ENCODE measurements around the gene MED9. TPM values are rescaled to one million over a fixed set of nuclear protein-coding genes. Genes with fewer than 3 reads are reported as not detected.

Gene MED9
- polyA plus RNA-seq, 1 of the 3 experiments (the other 2 are of a cell fraction) = 10.1 TPM

- no peak overlapping the region for H3K4me2 ChIP-seq
- DNase-seq = no peak
- peaks cover 26% of the 10 kb centered on the region; the same call in 1 of the 2 replicates for H4K20me1 ChIP-seq (ENCODE audit: insufficient read depth)
- H3K9me3 ChIP-seq = no peaks in the 10 kb centered on the region
- H3K9ac ChIP-seq = no peak overlapping the region
- H3K4me3 ChIP-seq (ENCODE audit: low read depth in 2 of 2, low read length in 1 of 2) = no peak overlapping the region
- TF ChIP-seq TAF1 (IDR thresholded peaks at IDR 0.05; ENCODE audit: borderline replicate concordance, low read depth, low read length) = no peak
- TF ChIP-seq GABPA (IDR thresholded peaks at IDR 0.05; ENCODE audit: low read depth) = no peak
- TF ChIP-seq NFIC (IDR thresholded peaks at IDR 0.05; ENCODE audit: borderline replicate concordance) = no peak
- TF ChIP-seq EP300 (IDR thresholded peaks at IDR 0.05; ENCODE audit: borderline replicate concordance in 1 of 2, low read depth in 1 of 2, low read length in 1 of 2) = no peak
- TF ChIP-seq EZH2phosphoT487 (IDR thresholded peaks at IDR 0.05; ENCODE audit: borderline replicate concordance, low read depth) = no peak
- TF ChIP-seq, protein P1, sequence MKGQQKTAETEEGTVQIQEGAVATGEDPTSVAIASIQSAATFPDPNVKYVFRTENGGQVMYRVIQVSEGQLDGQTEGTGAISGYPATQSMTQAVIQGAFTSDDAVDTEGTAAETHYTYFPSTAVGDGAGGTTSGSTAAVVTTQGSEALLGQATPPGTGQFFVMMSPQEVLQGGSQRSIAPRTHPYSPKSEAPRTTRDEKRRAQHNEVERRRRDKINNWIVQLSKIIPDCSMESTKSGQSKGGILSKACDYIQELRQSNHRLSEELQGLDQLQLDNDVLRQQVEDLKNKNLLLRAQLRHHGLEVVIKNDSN (IDR thresholded peaks at IDR 0.05; ENCODE audit: borderline replicate concordance, low read depth) = no peak
- no peak for TF ChIP-seq RFX5 (IDR thresholded peaks at IDR 0.05; ENCODE audit: low read length)
- no peak for TF ChIP-seq CHD2 (IDR thresholded peaks at IDR 0.05; ENCODE audit: low read length, partially characterized antibody)
- TF ChIP-seq, protein P2, sequence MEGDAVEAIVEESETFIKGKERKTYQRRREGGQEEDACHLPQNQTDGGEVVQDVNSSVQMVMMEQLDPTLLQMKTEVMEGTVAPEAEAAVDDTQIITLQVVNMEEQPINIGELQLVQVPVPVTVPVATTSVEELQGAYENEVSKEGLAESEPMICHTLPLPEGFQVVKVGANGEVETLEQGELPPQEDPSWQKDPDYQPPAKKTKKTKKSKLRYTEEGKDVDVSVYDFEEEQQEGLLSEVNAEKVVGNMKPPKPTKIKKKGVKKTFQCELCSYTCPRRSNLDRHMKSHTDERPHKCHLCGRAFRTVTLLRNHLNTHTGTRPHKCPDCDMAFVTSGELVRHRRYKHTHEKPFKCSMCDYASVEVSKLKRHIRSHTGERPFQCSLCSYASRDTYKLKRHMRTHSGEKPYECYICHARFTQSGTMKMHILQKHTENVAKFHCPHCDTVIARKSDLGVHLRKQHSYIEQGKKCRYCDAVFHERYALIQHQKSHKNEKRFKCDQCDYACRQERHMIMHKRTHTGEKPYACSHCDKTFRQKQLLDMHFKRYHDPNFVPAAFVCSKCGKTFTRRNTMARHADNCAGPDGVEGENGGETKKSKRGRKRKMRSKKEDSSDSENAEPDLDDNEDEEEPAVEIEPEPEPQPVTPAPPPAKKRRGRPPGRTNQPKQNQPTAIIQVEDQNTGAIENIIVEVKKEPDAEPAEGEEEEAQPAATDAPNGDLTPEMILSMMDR (IDR thresholded peaks at IDR 0.05) = no peak
- TF ChIP-seq MXI1 (IDR thresholded peaks at IDR 0.05; ENCODE audit: low read depth, low read length) = no peak
- TF ChIP-seq FOXJ3 (CRISPR knock-in tag; IDR thresholded peaks at IDR 0.05) = no peak
- TF ChIP-seq POLR2AphosphoS5 (IDR thresholded peaks at IDR 0.05; ENCODE audit: low read depth, low read length) = no peak
- TF ChIP-seq MAX (IDR thresholded peaks at IDR 0.05; ENCODE audit: low read depth) = no peak
- TF ChIP-seq YY1 (IDR thresholded peaks at IDR 0.05; ENCODE audit: low read depth) = no peak
- TF ChIP-seq FOXM1 (IDR thresholded peaks at IDR 0.05; ENCODE audit: low read depth) = no peak
- TF ChIP-seq NRF1 (IDR thresholded peaks at IDR 0.05; ENCODE audit: low read depth, low read length) = no peak
- no peak for TF ChIP-seq FOSL2 (IDR thresholded peaks at IDR 0.05; ENCODE audit: borderline replicate concordance, low read depth)
- TF ChIP-seq RCOR1 (IDR thresholded peaks at IDR 0.05; ENCODE audit: low read length) = no peak
- TF ChIP-seq GATA2 (CRISPR knock-in tag; IDR thresholded peaks at IDR 0.05) = no peak
- no peak for TF ChIP-seq JUND (IDR thresholded peaks at IDR 0.05)
- WGBS (ENCODE audit: low lambda C conversion rate) = 80% methylated on average over 2 of the region's 12 CpGs
- no peaks in the 10 kb centered on the region for H3K79me2 ChIP-seq (ENCODE audit: insufficient read depth)
- H3K27ac ChIP-seq (ENCODE audit: low read depth in 2 of 2, low read length in 1 of 2) = no peak overlapping the region
- H3K27me3 ChIP-seq (ENCODE audit: insufficient read depth) = no peaks in the 10 kb centered on the region
- no peaks in the 10 kb centered on the region for H3K9me2 ChIP-seq
- no peaks in the 10 kb centered on the region for H3K36me3 ChIP-seq (replicated peaks in 1 of 2; ENCODE audit: control insufficient read depth in 1 of 2, insufficient read depth in 2 of 2, low read length in 1 of 2)
- H3K4me1 ChIP-seq (ENCODE audit: control insufficient read depth in 1 of 2, insufficient read depth in 2 of 2, low read depth in 1 of 2, low read length in 1 of 2) = peaks cover 6 to 43% of the 10 kb centered on the region in 2 experiments; a peak in 2 of 4 replicates
- ChIA-PET POLR2A (no interaction called here), CTCF (interaction anchor here (1.4 to 4.7 kb wide), 5 partner anchors 14 to 130 kb away, joined by 3 to 31 read pairs (median 5); partner anchors contain the start of gene RASD1)
- no peaks in the 10 kb centered on the region for H3F3A ChIP-seq (replicated peaks; ENCODE audit: insufficient read depth)
- H2AFZ ChIP-seq (ENCODE audit: low read depth) = no peak overlapping the region
Observed at GRCh38 chr17:17511293-17511741, 34.5 kb downstream of the MED9 start.
